ENCODE measurements around the gene A4GALT. TPM values are rescaled to one million over a fixed set of nuclear protein-coding genes. Genes with fewer than 3 reads are reported as not detected.

A4GALT gene
- total RNA-seq, 2 donors from 2014 or later = 40.8 to 78.6 TPM

GRCh38 chr22:42692239-42693054, 28.2 kb downstream of the A4GALT start:
- Histone ChIP-seq H3K9me3 (no peaks in the 10 kb centered on the region), H3K27me3 (no peaks in the 10 kb centered on the region), H3K36me3 (peaks cover 45% of the 10 kb centered on the region), H3K4me1 (peaks cover 0 to 66% of the 10 kb centered on the region in 2 donors), H3K4me3 (no peak overlapping the region), H3K27ac (peak overlapping the region; percentile 95 to 98)
- TF ChIP-seq CTCF (IDR thresholded peaks at IDR 0.05) = no peak
- DNase-seq (ENCODE audit: low spot score) = no peak

- no peaks in the 10 kb centered on the region for H3K27me3 ChIP-seq
- peaks cover 3 to 66% of the 10 kb centered on the region in 2 donors for H3K4me1 ChIP-seq
- H3K4me3 ChIP-seq = no peak overlapping the region
- H3K36me3 ChIP-seq = peaks cover 45% of the 10 kb centered on the region
- TF ChIP-seq CTCF (IDR thresholded peaks at IDR 0.05) = no peak
- H3K9me3 ChIP-seq = no peaks in the 10 kb centered on the region
- peak overlapping the region; percentile 95 to 98 for H3K27ac ChIP-seq
- no peak for DNase-seq (ENCODE audit: low spot score)
These were observed 29.2 kb downstream of the A4GALT start for GRCh38 chr22:42691440-42691839.

GRCh38 chr22:42688241-42689211, 32.1 kb downstream of the A4GALT start:
- peak overlapping the region; percentile 95 to 98 for H3K27ac ChIP-seq
- no peak overlapping the region for H3K4me3 ChIP-seq
- no peaks in the 10 kb centered on the region for H3K9me3 ChIP-seq
- H3K4me1 ChIP-seq = peaks cover 4 to 79% of the 10 kb centered on the region in 2 donors
- peak; percentile 97 for DNase-seq (ENCODE audit: low spot score)
- H3K27me3 ChIP-seq = no peaks in the 10 kb centered on the region
- H3K36me3 ChIP-seq = peaks cover 27% of the 10 kb centered on the region
- no peak for TF ChIP-seq CTCF (IDR thresholded peaks at IDR 0.05)

GRCh38 chr22:42686756-42687491, 33.7 kb downstream of the A4GALT start:
- TF ChIP-seq CTCF (IDR thresholded peaks at IDR 0.05) = no peak
- Histone ChIP-seq H3K36me3 (peaks cover 11% of the 10 kb centered on the region), H3K4me3 (no peak overlapping the region), H3K9me3 (no peaks in the 10 kb centered on the region), H3K27ac (peak overlapping the region; percentile 95 to 98), H3K27me3 (no peaks in the 10 kb centered on the region), H3K4me1 (peaks cover 4 to 89% of the 10 kb centered on the region in 2 donors)
- no peak for DNase-seq (ENCODE audit: low spot score)

GRCh38 chr22:42685941-42686653, 34.6 kb downstream of the A4GALT start:
- DNase-seq (ENCODE audit: low spot score) = peak; percentile 72
- peaks cover 3% of the 10 kb centered on the region for H3K36me3 ChIP-seq
- TF ChIP-seq CTCF (IDR thresholded peaks at IDR 0.05) = no peak
- H3K4me3 ChIP-seq = no peak overlapping the region
- H3K27ac ChIP-seq = peak overlapping the region; percentile 95 to 98
- no peaks in the 10 kb centered on the region for H3K27me3 ChIP-seq
- H3K9me3 ChIP-seq = no peaks in the 10 kb centered on the region
- H3K4me1 ChIP-seq = peaks cover 4 to 87% of the 10 kb centered on the region in 2 donors
